Measurements from ENCODE around the gene ADRA2B. TPM values are rescaled to one million over a fixed set of nuclear protein-coding genes. Genes with fewer than 3 reads are reported as not detected.

ADRA2B gene
- total and polyA plus RNA-seq, 2 donors (not counting 1 experiment from before 2014, with no cell fraction given), result 0.07 TPM; not detected in 1

DNA sequence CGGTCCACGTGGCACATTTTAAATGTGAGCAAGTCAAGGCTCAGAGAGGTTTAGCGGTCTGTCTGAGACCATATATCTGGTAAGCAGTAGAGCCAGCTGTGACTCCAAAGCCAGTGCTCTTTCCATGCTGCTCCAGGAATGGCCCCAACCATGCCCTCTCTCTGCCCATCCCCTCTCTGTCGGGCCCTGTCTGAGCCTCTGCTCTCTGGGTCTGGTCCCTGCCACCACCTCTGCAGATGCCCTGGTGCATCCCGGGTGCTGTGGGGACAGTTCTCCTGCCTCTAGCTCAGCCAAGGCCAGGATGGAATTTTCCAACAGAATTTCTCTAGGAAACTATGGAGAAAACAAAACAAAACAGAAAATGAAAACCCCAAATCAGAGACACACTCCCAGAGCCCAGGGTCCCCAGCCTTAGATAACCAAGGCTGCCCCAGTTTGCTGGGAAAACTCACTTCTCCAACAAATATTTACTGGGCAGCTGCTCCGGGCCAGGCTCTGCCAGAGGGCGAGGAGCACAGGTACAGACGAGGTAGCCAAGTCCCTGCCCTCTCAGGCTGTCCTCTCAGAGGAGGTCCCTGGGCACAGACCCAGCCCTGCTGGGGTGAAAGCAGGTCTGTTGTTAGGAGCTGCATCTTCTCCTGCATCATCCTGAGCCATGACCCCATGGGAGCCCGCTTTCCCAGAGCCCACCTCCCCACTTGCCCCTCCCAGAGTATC is 9.2 kb downstream of the ADRA2B start:
- Histone ChIP-seq H3K27me3 (ENCODE audit: control insufficient read depth, insufficient read depth, low read length) (peaks cover 10% of the 10 kb centered on the region), H3K4me2 (ENCODE audit: extremely low read depth, insufficient read depth, low read length) (no peak overlapping the region), H3K9me3 (ENCODE audit: control insufficient read depth, insufficient read depth, low read depth, low read length) (no peaks in the 10 kb centered on the region), H3K79me2 (ENCODE audit: control insufficient read depth, insufficient read depth, low read length) (no peaks in the 10 kb centered on the region), H3K9ac (ENCODE audit: insufficient read depth, low read length) (no peak overlapping the region), H3K36me3 (ENCODE audit: control insufficient read depth, insufficient read depth, low read length) (no peaks in the 10 kb centered on the region), H3K4me3 (replicated peaks in 1 of 4; ENCODE audit: control extremely low read depth in 1 of 4, insufficient read depth in 1 of 4, low read depth in 3 of 4, low read length in 4 of 4) (no peak overlapping the region), H2AFZ (ENCODE audit: low read length) (no peak overlapping the region), H3K4me1 (ENCODE audit: control insufficient read depth, extremely low read depth, insufficient read depth, low read length) (no peaks in the 10 kb centered on the region), H3K27ac (ENCODE audit: insufficient read depth, low read length) (no peak overlapping the region), H4K20me1 (ENCODE audit: control insufficient read depth, extremely low read depth, insufficient read depth, low read length) (no peaks in the 10 kb centered on the region)
- TF ChIP-seq, protein P1, sequence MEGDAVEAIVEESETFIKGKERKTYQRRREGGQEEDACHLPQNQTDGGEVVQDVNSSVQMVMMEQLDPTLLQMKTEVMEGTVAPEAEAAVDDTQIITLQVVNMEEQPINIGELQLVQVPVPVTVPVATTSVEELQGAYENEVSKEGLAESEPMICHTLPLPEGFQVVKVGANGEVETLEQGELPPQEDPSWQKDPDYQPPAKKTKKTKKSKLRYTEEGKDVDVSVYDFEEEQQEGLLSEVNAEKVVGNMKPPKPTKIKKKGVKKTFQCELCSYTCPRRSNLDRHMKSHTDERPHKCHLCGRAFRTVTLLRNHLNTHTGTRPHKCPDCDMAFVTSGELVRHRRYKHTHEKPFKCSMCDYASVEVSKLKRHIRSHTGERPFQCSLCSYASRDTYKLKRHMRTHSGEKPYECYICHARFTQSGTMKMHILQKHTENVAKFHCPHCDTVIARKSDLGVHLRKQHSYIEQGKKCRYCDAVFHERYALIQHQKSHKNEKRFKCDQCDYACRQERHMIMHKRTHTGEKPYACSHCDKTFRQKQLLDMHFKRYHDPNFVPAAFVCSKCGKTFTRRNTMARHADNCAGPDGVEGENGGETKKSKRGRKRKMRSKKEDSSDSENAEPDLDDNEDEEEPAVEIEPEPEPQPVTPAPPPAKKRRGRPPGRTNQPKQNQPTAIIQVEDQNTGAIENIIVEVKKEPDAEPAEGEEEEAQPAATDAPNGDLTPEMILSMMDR (conservative IDR thresholded peaks at IDR 0.05 in 1 of 2, IDR thresholded peaks at IDR 0.05 in 1 of 2; ENCODE audit: low read depth in 1 of 2, low read length in 2 of 2), result no peak
- no peak for TF ChIP-seq EZH2 (IDR thresholded peaks at IDR 0.05; ENCODE audit: low read length, missing control alignments)
- no peak for DNase-seq (ENCODE audit: low read depth in 2 of 2)

DNA sequence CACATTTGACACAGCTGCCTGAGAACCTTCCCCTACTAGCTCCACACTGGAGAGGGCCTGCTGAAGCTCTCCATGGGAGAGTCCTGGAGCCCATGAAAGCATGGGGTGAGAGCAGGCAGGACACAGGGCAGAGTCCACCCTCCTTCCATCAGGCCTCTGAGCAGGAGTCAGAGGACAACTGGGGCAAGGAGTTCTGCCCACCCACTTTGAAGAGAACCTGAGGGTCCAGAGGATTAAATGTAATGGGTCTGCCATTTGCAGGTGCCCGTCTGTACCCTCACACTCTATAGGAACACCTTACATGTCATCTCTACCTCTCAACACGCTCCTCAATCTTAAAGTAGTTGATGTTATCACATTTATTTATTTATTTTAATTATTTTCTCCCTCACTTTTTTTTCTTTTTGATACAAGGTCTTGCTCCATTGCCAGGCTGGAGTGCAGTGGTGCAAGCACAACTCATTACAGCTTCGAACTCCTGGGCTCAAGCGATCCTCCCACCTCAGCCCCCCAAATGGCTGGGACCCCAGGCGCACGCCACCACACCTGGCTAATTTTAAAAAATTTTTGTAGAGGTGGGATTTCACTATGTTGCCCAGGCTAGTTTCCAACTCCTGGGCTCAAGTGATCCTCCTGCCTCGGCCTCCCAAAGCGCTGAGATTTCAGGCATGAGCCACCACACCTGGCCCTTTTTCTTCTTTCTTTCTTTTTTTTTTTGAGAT is 10.2 kb downstream of the ADRA2B start:
- Histone ChIP-seq H3K9ac (ENCODE audit: insufficient read depth, low read length) (no peak overlapping the region), H4K20me1 (ENCODE audit: control insufficient read depth, extremely low read depth, insufficient read depth, low read length) (no peaks in the 10 kb centered on the region), H3K27me3 (ENCODE audit: control insufficient read depth, insufficient read depth, low read length) (peaks cover 10% of the 10 kb centered on the region), H3K36me3 (ENCODE audit: control insufficient read depth, insufficient read depth, low read length) (no peaks in the 10 kb centered on the region), H3K4me1 (ENCODE audit: control insufficient read depth, extremely low read depth, insufficient read depth, low read length) (no peaks in the 10 kb centered on the region), H3K9me3 (ENCODE audit: control insufficient read depth, insufficient read depth, low read depth, low read length) (no peaks in the 10 kb centered on the region), H3K4me3 (replicated peaks in 1 of 4; ENCODE audit: control extremely low read depth in 1 of 4, insufficient read depth in 1 of 4, low read depth in 3 of 4, low read length in 4 of 4) (no peak overlapping the region), H2AFZ (ENCODE audit: low read length) (no peak overlapping the region), H3K27ac (ENCODE audit: insufficient read depth, low read length) (no peak overlapping the region), H3K4me2 (ENCODE audit: extremely low read depth, insufficient read depth, low read length) (no peak overlapping the region), H3K79me2 (ENCODE audit: control insufficient read depth, insufficient read depth, low read length) (no peaks in the 10 kb centered on the region)
- DNase-seq (ENCODE audit: low read depth in 2 of 2), result no peak
- no peak for TF ChIP-seq EZH2 (IDR thresholded peaks at IDR 0.05; ENCODE audit: low read length, missing control alignments)
- TF ChIP-seq, protein P1 (conservative IDR thresholded peaks at IDR 0.05 in 1 of 2, IDR thresholded peaks at IDR 0.05 in 1 of 2; ENCODE audit: low read depth in 1 of 2, low read length in 2 of 2), result no peak

DNA sequence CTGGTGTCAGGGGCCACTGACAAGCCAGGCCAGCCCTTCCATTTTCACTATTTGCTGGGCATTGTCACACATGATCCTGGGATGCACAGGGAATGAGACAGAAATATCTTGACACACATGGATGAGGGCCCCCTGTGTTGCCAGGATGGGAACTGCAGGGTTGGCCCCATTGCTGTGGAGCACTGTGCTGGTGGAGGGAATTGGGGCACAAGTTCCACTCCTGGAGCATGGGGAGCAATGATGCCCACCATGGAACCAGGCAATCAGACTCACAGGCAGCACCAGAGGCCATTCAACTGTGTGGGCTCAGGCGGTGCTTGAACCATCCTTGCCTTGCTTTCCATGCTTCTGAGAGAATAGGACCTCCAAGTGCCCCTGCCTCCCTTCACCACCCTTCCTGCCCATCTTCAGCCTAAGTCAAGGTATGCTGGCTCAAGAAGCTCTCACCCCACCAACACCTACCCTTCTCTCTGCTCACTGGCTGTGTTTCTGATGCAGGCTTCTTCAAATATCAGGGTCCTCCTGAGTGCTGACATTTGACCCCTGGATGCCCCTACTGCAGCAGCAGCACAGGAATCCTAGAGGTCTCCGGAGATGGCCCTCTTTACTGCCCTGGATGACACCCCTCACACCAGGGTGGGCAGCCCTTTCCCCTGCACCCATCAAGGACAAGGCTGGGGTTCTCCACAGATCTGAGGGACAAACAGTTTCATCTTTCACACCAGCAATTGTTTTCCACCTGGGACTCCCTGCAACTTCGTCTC is 11.0 kb downstream of the ADRA2B start:
- no peak for TF ChIP-seq EZH2 (IDR thresholded peaks at IDR 0.05; ENCODE audit: low read length, missing control alignments)
- TF ChIP-seq, protein P1 (conservative IDR thresholded peaks at IDR 0.05 in 1 of 2, IDR thresholded peaks at IDR 0.05 in 1 of 2; ENCODE audit: low read depth in 1 of 2, low read length in 2 of 2), result no peak
- Histone ChIP-seq H2AFZ (ENCODE audit: low read length) (no peak overlapping the region), H3K4me2 (ENCODE audit: extremely low read depth, insufficient read depth, low read length) (no peak overlapping the region), H3K27ac (ENCODE audit: insufficient read depth, low read length) (no peak overlapping the region), H3K9ac (ENCODE audit: insufficient read depth, low read length) (no peak overlapping the region), H3K79me2 (ENCODE audit: control insufficient read depth, insufficient read depth, low read length) (no peaks in the 10 kb centered on the region), H4K20me1 (ENCODE audit: control insufficient read depth, extremely low read depth, insufficient read depth, low read length) (no peaks in the 10 kb centered on the region), H3K36me3 (ENCODE audit: control insufficient read depth, insufficient read depth, low read length) (no peaks in the 10 kb centered on the region), H3K4me1 (ENCODE audit: control insufficient read depth, extremely low read depth, insufficient read depth, low read length) (no peaks in the 10 kb centered on the region), H3K9me3 (ENCODE audit: control insufficient read depth, insufficient read depth, low read depth, low read length) (no peaks in the 10 kb centered on the region), H3K4me3 (replicated peaks in 1 of 4; ENCODE audit: control extremely low read depth in 1 of 4, insufficient read depth in 1 of 4, low read depth in 3 of 4, low read length in 4 of 4) (no peak overlapping the region), H3K27me3 (ENCODE audit: control insufficient read depth, insufficient read depth, low read length) (peaks cover 10% of the 10 kb centered on the region)
- no peak for DNase-seq (ENCODE audit: low read depth in 2 of 2)
